Islet precursor cell (in vitro differentiated cells): ENCODE results near the gene ABI3BP.
"Not testable (repeated sequence)": the region's sequence is repeated elsewhere in the genome, so short reads cannot be mapped to it uniquely, and the experiment has no call there.

Source experiments
- DNase-seq: peaks from one replicate; pipeline ENCODE4 v3.0.0-alpha.2; 2018

The ABI3BP gene

GRCh38 chr3:100982710-100983109 is 10.5 kb downstream of the ABI3BP start:
- DNase-seq, result no peak

GRCh38 chr3:100981164-100981911 is 11.9 kb downstream of the ABI3BP start:
- DNase-seq, result no peak

- no peak for DNase-seq
Measured at GRCh38 chr3:100978011-100978659, 15.1 kb downstream of the ABI3BP start.

GRCh38 chr3:100976611-100977010 is 16.6 kb downstream of the ABI3BP start:
- no peak for DNase-seq

GRCh38 chr3:100975714-100976113 is 17.5 kb downstream of the ABI3BP start:
- DNase-seq, result no peak

- DNase-seq, result no peak
Measured at GRCh38 chr3:100973594-100973993, 19.6 kb downstream of the ABI3BP start.

- DNase-seq, result no peak
Measured at GRCh38 chr3:100972867-100973266, 20.4 kb downstream of the ABI3BP start.

GRCh38 chr3:100972301-100972844 is 20.8 kb downstream of the ABI3BP start:
- no peak for DNase-seq

GRCh38 chr3:100971798-100972197 is 21.4 kb downstream of the ABI3BP start:
- no peak for DNase-seq

GRCh38 chr3:100970477-100970990 is 22.7 kb downstream of the ABI3BP start:
- no peak for DNase-seq

GRCh38 chr3:100968932-100969906 is 24.0 kb downstream of the ABI3BP start:
- no peak for DNase-seq

- no peak for DNase-seq
Measured at GRCh38 chr3:100966807-100967206, 26.4 kb downstream of the ABI3BP start.

- DNase-seq, result no peak
Measured at GRCh38 chr3:100966049-100966491, 27.2 kb downstream of the ABI3BP start.

- no peak for DNase-seq
Measured at GRCh38 chr3:100963041-100963440, 30.2 kb downstream of the ABI3BP start.

- no peak for DNase-seq
Measured at GRCh38 chr3:100957261-100957986, 35.8 kb downstream of the ABI3BP start.

GRCh38 chr3:100956276-100956675 is 36.9 kb downstream of the ABI3BP start:
- no peak for DNase-seq

- no peak for DNase-seq
Measured at GRCh38 chr3:100954990-100955389, 38.2 kb downstream of the ABI3BP start.

- no peak for DNase-seq
Measured at GRCh38 chr3:100954199-100954935, 38.9 kb downstream of the ABI3BP start.

- DNase-seq, result no peak
Measured at GRCh38 chr3:100953103-100953502, 40.1 kb downstream of the ABI3BP start.

- DNase-seq, result no peak
Measured at GRCh38 chr3:100947119-100947518, 46.1 kb downstream of the ABI3BP start.

- not testable (repeated sequence) for DNase-seq
Measured at GRCh38 chr3:100946096-100946495, 47.1 kb downstream of the ABI3BP start.
